GM21576 (cell line): ENCODE measurements around the gene MPPED1.

Experiments
- ATAC-seq: cut with Tn5 transposase; IDR thresholded peaks from one replicate; pipeline ENCODE4 v1.9.1; 2021; ENCODE audit warnings: mild to moderate bottlenecking, moderate library complexity; ENCODE audit not compliant: unreplicated experiment

MPPED1 gene, protein sequence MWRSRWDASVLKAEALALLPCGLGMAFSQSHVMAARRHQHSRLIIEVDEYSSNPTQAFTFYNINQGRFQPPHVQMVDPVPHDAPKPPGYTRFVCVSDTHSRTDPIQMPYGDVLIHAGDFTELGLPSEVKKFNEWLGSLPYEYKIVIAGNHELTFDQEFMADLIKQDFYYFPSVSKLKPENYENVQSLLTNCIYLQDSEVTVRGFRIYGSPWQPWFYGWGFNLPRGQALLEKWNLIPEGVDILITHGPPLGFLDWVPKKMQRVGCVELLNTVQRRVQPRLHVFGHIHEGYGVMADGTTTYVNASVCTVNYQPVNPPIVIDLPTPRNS

DNA sequence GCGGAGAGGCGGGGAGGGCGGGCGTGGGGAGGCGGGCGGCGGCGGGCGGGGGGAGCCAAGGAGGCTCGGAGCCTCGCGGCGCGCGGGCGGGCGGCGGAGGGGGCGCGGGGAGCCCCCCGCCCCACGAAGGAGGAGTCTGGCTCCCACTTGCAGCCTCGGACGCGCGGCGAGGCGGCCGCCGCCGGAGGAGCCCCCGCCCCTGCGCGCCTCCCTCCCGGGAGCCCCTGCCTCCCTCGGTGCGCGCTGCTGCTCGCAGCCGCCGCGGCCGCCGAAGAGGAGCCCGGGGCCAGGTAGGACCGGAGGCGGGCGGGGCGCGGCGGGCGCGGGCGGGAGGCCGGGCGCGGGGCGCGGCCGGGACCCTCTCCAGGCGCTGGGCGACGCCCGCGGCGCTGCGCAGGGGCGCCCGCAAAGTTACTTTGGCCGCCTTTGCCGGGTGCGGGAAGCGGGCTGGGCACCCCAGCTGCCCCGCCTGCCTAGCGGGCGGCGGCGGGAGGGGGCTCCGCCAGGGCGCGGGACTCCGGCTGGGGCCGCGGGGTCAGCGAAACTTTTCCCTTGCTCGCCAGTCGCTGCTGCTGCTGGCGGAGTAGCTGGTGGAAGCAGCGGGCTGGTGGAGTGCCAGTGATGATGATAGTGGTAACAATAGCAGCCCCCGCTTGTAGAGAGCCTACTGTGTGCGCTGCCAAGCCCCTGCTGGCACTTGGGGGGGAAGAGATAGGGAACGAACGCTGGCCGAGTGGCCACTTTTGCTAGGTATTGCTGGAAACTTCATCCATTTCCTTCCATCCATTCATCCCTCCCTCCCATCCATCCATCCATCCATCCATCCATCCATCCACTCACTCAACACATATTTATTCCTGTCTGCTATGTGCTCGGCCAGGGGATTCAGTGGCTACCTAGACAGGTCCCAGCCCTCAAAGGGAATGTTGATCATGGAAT lies at the start of gene MPPED1:
MPPED1 (plus strand) TSS at position 146 of the 939 bp plus-strand sequence. CDS start 12,972 bp downstream, outside the sequence.
- ATAC-seq, result no peak

DNA sequence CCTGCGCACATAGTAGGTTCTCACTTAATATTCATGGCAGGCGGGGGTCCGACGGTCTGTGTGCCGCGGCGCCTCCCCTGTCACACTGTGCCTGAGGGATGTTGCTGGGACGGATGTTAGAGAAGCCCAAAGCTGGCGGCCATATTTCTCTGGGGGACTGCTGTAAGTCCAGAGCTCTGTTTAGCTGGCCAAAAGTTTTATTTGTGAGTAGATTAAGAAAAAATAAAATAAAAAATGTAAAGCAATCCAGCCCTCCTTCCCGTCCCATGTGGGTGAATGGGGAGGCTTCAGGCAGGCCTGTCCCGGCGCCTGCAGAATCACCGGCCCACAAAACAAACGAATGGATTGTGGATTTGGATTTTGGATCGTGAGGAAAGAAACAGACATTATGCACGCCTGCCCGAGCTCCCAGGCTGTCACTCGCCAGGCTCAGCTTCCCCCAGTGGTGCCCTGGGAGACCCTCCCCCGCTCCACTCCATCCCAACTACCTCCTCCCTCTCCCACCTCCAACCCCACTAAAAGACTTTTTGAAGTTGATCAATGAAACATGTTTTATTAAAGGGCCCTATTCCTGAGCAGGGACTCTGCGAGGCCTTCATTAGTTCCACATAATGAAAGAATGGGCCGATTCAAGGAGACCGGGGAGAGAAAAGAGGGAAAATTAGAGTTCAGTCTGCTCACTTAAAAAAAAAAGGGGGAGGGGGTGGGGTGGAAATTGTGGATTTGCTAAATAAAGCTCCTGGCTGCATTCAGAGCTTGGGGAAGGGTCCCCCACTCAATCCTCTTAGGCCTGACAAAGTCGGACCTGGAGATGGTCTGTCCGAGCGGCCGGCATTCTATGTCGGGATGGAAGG lies 48.3 kb upstream of the MPPED1 start:
- ATAC-seq, result no peak

DNA sequence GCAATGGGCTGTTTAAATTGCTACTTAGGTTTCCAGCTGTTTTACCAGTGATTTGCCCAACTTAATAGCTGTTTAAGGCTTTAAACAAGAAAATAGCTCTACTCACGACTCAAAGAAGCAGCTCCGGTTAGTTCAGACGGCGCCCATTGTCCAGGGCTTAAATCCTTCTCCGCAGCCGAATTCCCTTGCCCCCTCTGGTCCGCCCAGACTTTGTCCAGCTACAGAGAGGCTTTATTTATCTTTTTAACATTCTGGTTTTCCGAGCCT lies 47.7 kb upstream of the MPPED1 start:
- no peak for ATAC-seq

GRCh38 chr22:43365715-43366440 lies 45.9 kb upstream of the MPPED1 start:
- ATAC-seq, result no peak

GRCh38 chr22:43370036-43370435 lies 41.8 kb upstream of the MPPED1 start:
- no peak for ATAC-seq

GRCh38 chr22:43375951-43376455 lies 35.8 kb upstream of the MPPED1 start:
- ATAC-seq, result no peak

DNA sequence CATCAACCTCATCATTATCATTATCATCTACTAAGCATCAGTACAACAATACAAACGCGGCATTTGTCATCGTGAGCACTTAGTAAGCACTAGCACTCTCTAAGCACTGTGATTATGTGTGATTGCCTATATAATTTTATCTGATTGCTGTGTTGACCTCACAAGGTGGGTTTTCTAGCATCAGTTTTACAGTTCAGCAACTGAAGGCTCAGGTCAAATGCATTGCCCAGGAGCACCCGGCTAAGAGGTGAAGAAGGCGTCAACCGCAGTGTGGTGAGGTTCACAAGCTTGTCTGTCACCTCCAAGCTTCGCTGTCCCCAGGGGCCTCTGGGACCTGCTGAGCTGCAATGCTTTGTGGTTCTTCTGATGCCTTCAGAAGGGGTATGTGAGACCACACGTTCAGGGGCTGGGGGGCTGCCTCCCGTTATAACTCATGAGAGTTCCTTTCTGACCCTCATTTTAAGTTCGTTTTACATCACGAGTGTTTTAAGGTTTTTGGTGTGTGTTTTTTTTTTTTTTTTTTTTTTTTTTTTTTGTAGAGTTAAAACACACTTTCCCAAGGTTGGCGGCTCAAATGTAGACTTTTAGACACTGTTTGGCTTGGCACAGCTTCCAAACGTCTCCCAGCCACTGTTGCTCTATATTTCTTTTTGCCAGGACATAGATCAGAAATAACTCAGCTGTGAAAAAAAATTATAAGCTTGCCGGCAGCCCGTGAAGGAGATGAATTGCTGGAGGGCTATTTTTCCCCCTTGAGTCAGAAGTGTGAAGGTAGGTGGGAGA lies 34.9 kb upstream of the MPPED1 start:
- ATAC-seq, result no peak

- no peak for ATAC-seq
Observed at GRCh38 chr22:43377548-43377895, 34.3 kb upstream of the MPPED1 start.

DNA sequence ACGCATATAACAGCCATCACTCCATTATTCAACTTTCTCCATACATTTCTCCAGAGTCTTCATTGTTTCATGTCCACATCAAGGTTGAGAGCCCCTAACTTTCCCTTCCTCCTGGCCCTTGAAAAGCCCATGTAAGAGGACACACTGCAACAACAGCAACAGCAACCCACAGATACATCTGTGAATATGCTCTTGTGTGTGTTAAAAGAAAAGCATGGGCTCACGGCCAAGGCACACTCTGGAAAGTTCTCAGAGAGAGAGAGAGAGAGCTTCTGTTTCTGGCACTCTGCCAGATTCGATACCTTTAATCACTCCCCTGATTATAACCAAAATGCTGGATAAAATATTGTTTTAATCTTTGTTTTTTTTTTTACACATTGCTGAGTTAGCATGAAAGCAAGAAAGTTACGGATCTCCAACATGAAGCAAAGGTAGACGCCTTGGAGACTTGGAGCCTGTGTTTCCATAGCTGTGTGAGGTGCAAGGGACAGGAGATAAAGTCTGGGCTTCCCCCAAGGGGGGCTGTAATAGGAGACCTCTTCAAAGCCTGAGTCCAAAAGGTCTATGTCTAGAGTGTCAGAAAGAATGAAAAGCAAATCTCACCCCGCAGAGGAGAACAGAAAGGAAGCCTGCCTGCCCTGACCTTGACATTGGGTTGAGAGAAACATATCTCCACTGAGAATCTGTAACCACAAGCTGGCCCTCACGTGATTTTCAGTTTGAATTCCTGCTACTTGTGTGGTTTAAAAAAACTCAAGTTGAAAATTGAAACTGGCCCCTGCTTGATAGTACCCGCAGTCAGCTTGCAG lies 33.7 kb upstream of the MPPED1 start:
- no peak for ATAC-seq

GRCh38 chr22:43381693-43382092 lies 30.1 kb upstream of the MPPED1 start:
- no peak for ATAC-seq

DNA sequence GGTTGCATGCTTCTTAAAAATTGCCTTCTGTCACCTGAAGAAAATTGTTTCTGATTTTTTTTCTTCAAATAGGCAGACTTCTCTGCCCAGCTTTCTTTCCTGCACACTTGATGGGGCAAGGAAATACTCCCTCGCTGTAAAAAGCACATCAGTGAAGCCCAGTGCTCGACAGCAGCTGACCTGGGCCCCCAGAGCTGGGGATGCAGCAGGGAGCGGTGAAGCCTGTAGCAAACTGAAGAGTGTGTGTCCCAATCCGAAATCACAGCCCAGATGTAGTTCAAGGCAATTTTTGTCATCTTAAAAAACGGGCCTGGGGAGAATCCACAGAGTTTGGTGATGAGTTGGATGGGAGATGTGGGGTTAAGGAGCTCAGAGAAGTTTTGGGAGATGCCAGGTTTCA lies 27.0 kb upstream of the MPPED1 start:
- ATAC-seq, result no peak

- no peak for ATAC-seq
Observed at GRCh38 chr22:43385770-43386641, 25.8 kb upstream of the MPPED1 start.

DNA sequence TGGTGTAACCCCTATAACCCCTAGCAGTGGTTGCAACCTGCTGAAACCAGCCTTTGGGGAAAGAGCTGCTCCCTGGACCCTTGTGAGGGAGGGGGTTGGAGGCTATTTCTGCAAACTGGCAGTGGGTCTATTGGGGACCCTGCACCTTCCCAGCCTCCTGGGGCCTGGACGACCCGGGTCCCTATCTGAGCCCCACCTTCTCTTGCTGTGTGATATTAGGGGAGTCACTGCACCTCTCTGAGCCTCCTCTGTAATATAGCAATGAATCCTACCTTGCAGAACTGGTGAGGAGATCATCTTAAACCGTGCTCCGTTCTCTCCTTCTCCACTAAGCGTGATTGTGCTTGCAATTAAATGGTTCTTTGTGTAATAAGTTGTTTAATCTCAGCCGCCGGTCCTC lies 24.0 kb upstream of the MPPED1 start:
- no peak for ATAC-seq

DNA sequence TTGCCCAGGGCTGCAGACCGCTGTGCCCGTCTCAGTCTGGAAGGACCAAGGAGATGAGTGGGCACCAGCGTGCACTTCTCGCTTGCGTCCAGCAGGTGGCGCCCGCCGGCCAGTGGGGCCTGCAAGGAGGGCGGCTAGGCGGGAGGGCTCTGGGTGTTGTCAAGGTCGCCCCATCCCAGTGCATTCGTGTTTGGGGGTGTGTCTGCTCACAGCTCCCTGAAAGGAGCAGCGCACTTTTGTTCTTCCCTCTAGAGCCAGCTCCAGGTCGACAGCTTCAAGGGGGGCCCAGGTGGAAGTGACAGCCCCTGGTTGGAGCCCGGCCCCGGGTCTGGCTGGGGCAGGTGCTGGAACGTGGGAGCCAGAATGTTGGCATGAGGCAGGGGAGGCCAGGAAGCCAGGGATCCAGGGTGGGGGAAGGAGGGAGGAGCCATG lies 23.4 kb upstream of the MPPED1 start:
- no peak for ATAC-seq

GRCh38 chr22:43389227-43389836 lies 22.5 kb upstream of the MPPED1 start:
- no peak for ATAC-seq

- ATAC-seq, result no peak
Observed at GRCh38 chr22:43390166-43390565, 21.6 kb upstream of the MPPED1 start.

DNA sequence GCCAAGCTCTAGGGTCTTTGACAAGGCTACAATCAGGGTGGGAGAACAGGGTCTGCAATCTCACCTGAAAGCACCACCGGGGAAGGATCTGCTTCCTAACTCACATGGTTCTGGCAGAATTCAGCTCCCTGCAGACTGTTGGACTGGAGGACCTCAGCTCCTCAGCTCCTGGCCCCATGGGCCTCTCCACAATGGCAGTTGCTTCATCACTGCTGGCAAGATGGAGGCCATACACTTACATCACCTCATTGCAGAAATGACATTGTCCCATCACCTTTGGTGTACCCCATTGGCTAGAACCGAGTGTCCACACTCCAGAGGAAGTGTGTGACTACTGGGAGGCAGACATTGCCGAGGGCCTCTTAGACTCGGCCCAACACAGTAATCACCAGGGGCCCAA lies 20.9 kb upstream of the MPPED1 start:
- no peak for ATAC-seq

DNA sequence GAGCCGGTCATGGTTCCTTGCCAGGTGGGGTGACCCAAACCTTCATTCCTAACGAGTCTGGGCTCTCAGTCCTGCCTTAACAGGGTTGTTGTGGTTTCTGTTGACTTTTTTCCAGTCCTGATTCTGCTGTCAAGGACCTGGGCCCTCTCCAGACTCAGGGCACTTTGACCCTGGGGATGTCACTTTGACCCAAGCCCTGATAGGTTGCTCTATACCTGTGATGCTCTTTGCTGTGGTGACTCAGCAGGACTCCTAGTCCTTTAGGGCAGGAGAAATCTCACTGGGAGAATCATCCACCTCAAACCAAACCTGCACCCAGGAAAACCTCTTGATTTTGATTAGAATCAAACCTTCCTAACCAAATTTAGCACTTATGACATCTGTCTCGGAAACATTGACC lies 20.5 kb upstream of the MPPED1 start:
- ATAC-seq, result no peak
